Measurements from ENCODE around the gene MRE11. TPM values are rescaled to one million over a fixed set of nuclear protein-coding genes. Genes with fewer than 3 reads are reported as not detected.

The MRE11 gene
- total RNA-seq, 1 experiment from 2014 or later = 27.2 TPM

GRCh38 chr11:94536386-94536785 lies 42.7 kb upstream of the MRE11 start:
- H3K27ac Mint-ChIP-seq (ENCODE audit: unreplicated experiment) = peak overlapping the region; percentile 45
- H3K4me1 Mint-ChIP-seq (ENCODE audit: low read depth, unreplicated experiment) = peaks cover 66% of the 10 kb centered on the region
- H3K9me3 Mint-ChIP-seq (ENCODE audit: low read depth, unreplicated experiment) = no peaks in the 10 kb centered on the region
- peak overlapping the region; percentile 4 for H3K4me3 Mint-ChIP-seq (ENCODE audit: low read depth, unreplicated experiment)
- CTCF ChIA-PET = interaction anchor here (0.8 to 1.3 kb wide), 2 partner anchors 10 to 752 kb away, joined by 3 read pairs; partner anchors contain the start of gene MED17
- intact Hi-C loops (cut with micrococcal nuclease; ENCODE audit: unreplicated experiment) = loop anchor here (5.0 kb wide), 1 partner anchor 66 kb away; no protein-coding TSS in a partner anchor
- no peaks in the 10 kb centered on the region for H3K27me3 Mint-ChIP-seq (ENCODE audit: unreplicated experiment)
- peaks cover 11% of the 10 kb centered on the region for H3K36me3 Mint-ChIP-seq (ENCODE audit: insufficient read depth, unreplicated experiment)
- DNase-seq = no peak
- TF ChIP-seq CTCF (IDR thresholded peaks at IDR 0.05; ENCODE audit: unreplicated experiment) = no peak
- BruUV-seq (replicated peaks) = no TSS peak

DNA sequence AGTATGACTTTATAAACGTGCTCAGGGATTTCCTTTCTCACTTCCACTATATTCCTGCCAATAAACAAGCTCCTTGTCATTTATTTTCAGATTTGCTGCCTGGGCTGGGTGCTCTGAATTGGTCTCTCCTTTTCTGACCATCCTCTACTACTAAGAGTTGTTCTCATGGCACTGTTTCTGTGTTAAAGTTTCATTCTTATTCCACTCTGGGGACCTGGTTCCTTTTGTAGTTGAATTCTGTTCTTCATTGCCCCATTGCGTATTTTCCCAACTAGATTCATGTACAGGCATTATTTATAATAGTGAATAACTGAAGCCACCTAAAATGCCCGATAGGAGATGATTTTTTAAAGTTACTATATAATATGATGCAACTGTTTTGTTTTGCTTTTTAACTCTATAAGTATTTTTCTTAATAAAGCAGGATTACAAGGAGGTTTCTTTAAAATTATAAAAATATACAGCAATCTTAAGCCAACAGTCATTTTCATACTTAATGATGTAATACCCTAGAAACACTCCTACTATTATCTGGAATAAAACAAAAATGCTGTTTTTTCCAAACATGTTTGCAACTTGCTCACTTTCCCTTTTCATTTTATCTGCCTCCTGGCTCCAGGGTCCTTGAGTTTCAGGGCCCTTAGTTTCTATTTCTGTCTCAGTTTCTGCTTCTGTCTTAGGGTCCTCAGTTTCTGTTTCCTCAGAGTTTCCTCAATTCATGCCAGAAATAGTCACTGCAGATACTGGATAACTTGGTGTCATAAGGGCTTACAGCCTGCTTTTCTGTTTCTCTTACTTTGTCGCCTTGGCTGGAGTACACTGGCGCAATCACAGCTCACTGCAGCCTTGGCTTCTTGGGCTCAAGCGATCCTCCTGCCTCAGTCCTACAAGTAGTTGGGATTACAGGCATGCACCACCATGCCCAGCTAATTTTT lies 40.3 kb upstream of the MRE11 start:
- no peak for DNase-seq
- no peak for TF ChIP-seq CTCF (IDR thresholded peaks at IDR 0.05; ENCODE audit: unreplicated experiment)
- Mint-ChIP-seq H3K36me3 (ENCODE audit: insufficient read depth, unreplicated experiment) (no peaks in the 10 kb centered on the region), H3K27ac (ENCODE audit: unreplicated experiment) (peak overlapping the region; percentile 41), H3K9me3 (ENCODE audit: low read depth, unreplicated experiment) (no peaks in the 10 kb centered on the region), H3K4me1 (ENCODE audit: low read depth, unreplicated experiment) (peaks cover 43% of the 10 kb centered on the region), H3K4me3 (ENCODE audit: low read depth, unreplicated experiment) (no peak overlapping the region), H3K27me3 (ENCODE audit: unreplicated experiment) (no peaks in the 10 kb centered on the region)
- CTCF ChIA-PET = no interaction called here
- no TSS peak for BruUV-seq (replicated peaks)
- intact Hi-C loops (cut with micrococcal nuclease; ENCODE audit: unreplicated experiment) = no loop called here

DNA sequence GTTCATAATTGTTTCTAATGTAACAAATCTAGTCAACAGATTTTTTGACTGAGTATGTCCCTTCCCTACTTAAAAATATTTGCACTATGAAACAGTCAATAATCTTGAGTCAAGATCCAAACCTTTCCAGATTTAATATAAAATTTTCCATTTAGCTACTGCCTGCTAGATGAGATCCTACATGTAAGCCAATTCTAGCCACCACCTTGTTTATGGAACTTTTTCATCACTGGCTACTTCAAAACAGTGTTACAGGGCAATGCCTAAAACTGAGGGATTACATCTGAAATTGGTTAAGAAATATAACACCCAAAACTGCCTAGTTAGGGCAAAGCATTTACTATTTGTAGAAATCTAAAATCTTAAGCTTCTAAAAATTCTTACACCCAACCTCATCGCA lies 39.6 kb upstream of the MRE11 start:
- peak overlapping the region; percentile 41 for H3K27ac Mint-ChIP-seq (ENCODE audit: unreplicated experiment)
- no peaks in the 10 kb centered on the region for H3K36me3 Mint-ChIP-seq (ENCODE audit: insufficient read depth, unreplicated experiment)
- no peaks in the 10 kb centered on the region for H3K9me3 Mint-ChIP-seq (ENCODE audit: low read depth, unreplicated experiment)
- no peak for TF ChIP-seq CTCF (IDR thresholded peaks at IDR 0.05; ENCODE audit: unreplicated experiment)
- intact Hi-C loops (cut with micrococcal nuclease; ENCODE audit: unreplicated experiment) = no loop called here
- H3K27me3 Mint-ChIP-seq (ENCODE audit: unreplicated experiment) = no peaks in the 10 kb centered on the region
- DNase-seq = no peak
- CTCF ChIA-PET = interaction anchor here (0.6 kb wide), 1 partner anchor 25 kb away, joined by 5 read pairs; no protein-coding TSS in a partner anchor
- no TSS peak for BruUV-seq (replicated peaks)
- H3K4me3 Mint-ChIP-seq (ENCODE audit: low read depth, unreplicated experiment) = no peak overlapping the region
- H3K4me1 Mint-ChIP-seq (ENCODE audit: low read depth, unreplicated experiment) = peaks cover 43% of the 10 kb centered on the region

DNA sequence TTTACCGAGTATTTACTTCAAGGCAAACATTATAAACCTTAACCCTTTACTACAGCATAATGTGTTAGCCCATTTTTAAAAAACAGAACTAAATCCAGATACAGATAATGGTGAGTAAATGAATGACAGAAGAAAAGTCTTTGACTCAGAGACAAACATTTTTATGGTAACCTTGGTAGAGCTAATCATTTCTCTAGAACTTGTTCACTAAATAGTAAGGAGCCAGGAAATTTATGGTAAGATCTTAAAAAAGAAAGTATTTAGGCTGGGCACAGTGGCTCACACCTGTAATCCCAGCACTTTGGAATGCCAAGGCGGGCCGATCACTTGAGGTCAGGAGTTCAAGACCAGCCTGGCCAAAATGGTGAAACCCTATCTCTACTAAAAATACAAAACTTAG lies 38.6 kb upstream of the MRE11 start:
- peaks cover 39% of the 10 kb centered on the region for H3K4me1 Mint-ChIP-seq (ENCODE audit: low read depth, unreplicated experiment)
- CTCF ChIA-PET = no interaction called here
- no peak for TF ChIP-seq CTCF (IDR thresholded peaks at IDR 0.05; ENCODE audit: unreplicated experiment)
- H3K9me3 Mint-ChIP-seq (ENCODE audit: low read depth, unreplicated experiment) = no peaks in the 10 kb centered on the region
- BruUV-seq (replicated peaks) = no TSS peak
- H3K27ac Mint-ChIP-seq (ENCODE audit: unreplicated experiment) = no peak overlapping the region
- no peak overlapping the region for H3K4me3 Mint-ChIP-seq (ENCODE audit: low read depth, unreplicated experiment)
- H3K36me3 Mint-ChIP-seq (ENCODE audit: insufficient read depth, unreplicated experiment) = no peaks in the 10 kb centered on the region
- intact Hi-C loops (cut with micrococcal nuclease; ENCODE audit: unreplicated experiment) = no loop called here
- DNase-seq = no peak
- no peaks in the 10 kb centered on the region for H3K27me3 Mint-ChIP-seq (ENCODE audit: unreplicated experiment)

Data from Calu3 (cell line).